Measurements from ENCODE around the gene RIPOR3.
"Not testable (repeated sequence)": the region's sequence is repeated elsewhere in the genome, so short reads cannot be mapped to it uniquely, and the experiment has no call there.

The RIPOR3 gene

DNA sequence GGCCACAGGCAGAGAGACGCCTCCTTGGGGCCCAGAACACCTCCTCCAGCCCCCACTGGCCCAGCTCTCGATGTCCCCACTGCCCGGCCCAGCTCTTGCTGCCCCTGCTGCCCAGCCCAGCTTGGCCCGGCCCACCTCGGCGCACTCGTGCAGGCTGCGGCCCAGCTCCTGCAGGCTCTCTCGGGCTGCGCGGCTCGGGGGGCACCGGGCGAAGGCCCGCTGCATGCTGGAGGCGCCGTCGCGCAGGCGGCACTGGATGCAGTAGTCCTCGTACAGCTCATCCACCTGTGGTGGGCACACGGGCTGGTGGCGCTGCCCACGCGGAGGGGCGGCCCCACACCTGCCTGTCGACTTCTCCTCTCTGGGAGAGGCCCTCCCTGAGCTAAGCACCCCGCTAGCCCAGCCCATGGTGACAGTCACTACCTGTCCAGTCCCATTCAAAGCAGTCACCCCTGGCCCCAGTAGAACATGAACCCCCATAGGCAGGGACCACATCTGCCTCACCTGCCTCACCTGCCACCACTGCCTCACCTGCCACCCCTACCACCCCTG is 81.8 kb downstream of the RIPOR3 start:
- DNase-seq, result no peak

DNA sequence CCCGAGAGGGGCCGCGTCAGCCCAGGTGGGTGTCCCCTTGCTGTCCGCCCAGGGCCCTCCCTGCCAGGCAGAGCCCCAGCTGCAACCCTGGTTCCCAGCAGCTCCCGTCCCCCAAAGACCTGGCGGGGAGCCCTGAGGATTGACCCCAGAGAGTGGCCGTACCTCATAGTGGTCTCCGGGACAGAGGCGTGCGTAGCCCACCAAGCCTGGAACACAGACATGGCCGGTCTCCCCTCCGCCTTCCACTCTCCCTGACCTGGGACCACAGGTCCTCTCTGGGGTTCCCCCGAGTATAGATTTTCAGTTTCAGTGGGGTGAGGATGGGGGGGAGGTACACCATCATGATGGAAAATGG is 82.6 kb downstream of the RIPOR3 start:
- DNase-seq, result no peak

DNA sequence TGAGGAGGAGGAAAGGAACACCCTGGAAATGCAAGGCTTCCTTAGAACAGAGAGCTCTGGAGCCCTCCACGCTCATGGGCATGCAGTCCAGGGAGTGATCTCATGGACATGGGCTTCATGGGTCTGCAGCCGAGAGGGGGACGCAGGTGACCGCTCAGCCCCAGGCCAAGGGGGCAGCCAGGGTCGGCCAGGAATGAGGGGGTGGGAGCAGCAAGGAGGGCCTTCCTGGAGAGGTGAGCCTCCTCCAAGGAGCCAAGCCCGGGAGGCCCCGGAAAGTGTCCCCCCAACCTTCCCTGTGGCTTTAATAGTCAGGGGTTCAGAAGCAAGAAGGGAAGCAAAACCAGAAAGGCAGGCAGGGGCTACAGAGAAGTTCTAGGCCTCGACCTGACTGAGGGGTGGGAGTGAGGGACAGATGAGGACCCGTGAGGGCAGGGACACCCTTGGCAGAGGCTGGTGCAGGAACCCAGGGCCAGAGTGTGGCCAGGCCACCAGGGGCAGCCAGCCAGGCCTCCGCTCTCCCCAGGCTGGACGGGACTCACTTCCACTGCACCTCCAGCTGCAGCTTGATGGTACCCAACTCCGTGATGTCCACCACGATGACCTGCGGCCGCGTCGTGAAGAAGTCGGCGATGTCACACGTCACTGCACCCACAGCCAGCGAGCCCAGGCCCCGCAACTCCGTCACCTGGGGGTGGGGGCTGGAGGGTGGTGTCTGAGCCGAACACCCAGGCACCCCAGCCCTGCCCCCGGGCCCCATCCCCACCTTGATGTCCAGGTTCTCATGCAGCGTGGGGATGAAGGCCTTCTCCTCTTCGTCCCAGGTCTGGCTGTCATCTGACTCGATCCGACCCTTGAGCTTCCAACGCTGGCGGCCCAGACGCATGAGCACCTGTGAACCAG is 83.2 kb downstream of the RIPOR3 start:
- DNase-seq, result no peak

DNA sequence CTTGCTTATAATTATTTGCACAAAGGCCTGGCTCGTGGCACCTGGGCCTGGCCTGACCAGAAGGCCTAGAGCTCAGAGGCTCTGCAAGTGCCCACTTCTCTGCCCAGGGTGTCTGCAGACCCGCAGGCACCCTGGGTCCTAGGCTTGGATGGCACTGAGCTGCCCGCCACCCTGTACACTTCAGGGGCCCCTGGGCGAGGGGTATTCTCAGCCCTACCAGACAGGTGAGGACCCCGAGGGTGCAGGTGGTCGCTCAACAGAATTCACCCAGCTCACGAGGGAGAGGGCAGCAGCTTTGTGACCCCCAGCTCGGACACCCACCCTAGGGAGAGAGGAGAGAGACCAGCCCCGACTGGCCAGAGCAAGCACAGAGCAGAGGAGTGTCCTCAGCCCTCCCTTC is 83.9 kb downstream of the RIPOR3 start:
- DNase-seq, result no peak

DNA sequence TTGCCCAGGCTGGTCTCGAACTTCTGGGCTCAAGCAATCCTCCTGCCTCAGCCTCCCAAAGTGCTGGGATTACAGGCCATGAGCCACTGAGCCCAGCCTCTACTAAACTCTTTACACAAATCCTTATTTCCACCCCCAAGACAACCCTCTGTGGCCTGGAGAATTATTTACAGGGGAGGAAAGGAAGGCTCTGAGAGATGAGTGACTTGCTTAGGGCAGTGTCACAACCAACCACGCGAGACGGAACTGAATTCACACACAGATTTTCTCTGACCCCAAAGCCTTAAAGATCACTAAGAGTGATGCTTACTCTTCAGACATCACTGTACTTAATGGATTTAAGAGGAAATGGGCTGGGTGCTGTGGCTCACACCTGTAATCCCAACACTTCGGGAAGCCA is 86.2 kb downstream of the RIPOR3 start:
- DNase-seq, result no peak

DNA sequence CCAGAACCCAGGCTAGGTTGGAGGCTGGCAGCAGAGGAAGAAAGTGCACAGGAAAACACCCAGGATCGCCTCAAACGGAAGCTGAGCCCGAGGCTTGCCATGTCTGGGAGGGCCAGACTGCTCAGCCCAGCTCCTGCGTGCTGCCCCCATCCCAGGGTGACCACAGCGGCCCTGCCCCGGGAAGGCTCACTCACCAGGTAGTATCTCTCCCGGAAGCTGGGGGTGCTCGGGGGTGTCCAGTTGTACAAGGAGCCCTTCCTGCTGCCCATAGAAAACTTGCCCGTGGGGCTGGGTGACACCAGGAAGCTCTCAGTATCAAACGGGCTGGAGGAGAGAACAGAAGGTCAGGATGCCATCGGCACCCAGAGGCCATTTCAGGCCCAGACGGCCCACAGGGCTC is 86.9 kb downstream of the RIPOR3 start:
- no peak for DNase-seq

DNA sequence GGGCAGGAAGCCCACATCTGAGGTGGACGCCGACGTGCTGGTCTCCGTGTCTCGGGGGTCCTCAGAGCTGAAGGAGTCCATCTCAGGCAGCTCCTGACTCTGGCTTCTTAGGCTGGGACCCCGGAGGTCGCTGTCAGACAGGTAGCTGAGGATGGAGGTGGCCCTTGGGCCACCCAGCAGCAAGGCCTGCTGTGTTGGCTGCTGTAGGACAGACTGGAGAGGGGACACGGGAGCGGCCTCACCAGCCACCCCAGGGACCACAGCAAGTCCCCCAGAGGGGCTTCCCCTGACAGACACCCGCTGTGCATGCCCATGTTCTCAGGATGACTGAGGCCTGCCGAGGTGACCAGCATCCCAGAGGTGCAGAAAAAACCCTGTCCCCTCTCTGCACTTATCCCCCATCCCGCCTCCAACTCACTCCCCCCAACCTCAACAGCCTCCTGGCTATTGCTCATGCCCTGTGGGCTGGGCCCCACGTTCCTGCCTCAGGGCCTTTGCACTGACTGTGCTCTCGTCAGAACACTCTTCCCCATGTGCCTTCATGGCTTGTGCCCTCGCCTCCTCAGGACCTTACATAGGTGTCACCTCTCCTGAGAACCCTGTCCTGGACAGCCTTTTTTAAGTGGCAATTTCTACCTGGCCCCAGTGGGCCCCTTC is 88.8 kb downstream of the RIPOR3 start:
- DNase-seq, result no peak

DNA sequence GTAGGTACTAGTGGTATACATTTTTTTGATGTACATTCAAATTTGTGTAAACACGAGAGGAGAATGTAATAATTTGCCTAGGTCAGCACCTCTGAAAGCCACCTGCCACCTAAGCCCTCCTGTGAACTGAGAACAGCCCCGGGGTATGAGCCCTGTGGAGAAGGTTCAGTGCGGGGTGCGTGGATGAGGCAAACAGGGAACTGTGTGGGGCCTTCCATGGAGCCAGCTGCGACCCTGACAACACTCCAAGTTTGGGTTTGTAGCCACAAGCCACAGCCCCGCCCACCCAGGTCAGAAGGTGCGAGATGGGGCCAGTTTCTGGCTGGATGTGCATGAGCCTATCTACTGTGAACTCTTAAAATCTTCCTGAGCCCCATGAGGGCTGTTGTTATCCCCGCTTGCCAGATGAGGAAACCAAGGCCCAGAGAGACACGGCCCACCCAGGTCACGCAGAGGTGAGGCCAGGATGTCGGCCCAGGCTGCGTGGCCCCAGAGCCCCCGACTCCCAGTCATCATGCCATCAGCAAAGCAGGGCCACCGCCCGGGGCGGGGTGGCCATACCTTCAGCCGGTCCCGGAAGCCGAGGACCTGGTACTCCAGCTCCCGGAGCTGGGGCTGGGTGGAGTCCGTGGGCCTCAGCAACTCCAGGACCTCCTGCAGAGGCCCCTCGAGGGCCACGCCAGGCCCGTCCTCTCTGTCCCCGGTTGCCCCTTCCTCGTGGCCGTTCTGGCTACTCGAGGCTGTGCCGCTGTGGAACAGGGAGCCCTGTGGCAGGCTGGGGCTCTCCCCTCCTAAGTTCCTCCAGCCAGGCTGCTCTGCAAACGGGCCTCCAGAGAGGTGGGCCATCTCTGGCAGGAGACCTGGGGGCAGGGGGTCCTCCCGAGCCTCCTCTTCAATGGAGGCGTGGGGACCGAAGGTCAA is 89.6 kb downstream of the RIPOR3 start:
- DNase-seq, result no peak

DNA sequence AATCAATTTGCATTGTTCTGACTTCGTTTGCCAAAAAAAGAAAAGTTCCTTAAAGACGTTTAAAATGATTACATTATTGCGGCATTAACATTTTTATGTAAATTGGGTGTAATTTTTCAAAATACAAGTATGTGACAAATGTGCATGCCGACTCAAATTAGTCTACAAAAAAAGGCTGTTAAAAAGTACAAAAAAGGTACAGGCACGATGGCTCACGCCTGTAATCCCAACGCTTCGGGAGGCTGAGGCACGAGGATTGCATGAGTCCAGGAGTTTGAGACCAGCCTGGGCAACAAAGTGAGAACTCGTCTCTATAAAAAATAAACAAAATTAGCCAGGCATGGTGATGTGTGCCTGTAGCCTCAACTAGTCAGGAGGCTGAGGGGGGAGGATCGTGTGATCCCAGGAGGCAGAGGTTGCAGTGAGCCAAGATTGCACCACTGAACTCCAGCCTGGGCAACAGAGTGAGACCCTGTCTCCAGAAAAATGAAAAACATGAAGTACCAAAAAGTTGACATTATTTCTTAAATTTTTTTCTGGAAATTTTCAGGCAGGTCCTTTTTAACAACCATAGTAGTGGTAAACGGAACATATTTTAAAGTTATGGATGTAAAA is 91.0 kb downstream of the RIPOR3 start:
- DNase-seq, result no peak

DNA sequence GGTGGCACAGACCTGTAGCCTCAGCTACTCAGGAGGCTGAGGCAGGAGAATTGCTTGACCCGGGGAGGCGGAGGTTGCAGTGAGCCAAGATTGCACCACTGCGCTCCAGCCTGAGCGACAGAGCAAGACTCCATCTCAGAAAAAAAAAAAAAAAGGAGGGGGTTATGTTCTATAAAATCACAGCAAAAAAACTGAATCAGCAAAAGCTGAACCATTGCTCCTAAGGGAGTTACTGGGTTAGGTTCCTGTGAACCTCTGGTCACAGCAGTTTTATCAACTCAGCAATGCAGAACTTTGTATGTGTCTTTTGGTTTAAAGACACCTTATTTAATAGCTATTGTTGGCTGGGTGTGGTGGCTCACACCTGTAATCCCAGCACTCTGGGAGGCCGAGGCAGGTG is 92.6 kb downstream of the RIPOR3 start:
- DNase-seq, result not testable (repeated sequence)

DNA sequence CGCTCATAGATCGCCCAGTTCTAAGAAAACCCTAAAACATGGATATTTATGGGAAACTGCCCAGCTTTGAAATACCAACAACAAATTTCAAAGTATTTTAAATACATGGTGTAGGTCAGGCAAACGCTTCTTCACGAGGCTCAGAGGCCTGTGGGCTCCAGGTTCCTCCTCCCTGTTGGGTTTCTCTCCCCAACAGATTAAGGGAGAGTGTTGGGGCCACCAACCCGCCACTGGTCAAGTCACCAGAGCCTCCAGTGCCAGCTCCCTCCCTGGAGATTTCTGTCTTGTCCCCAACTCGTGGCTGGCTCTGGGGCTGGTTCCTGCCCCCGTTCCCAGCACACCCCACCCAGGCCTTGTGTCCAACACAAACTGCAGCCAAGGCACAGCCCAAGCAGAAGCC is 93.3 kb downstream of the RIPOR3 start:
- DNase-seq, result no peak

DNA sequence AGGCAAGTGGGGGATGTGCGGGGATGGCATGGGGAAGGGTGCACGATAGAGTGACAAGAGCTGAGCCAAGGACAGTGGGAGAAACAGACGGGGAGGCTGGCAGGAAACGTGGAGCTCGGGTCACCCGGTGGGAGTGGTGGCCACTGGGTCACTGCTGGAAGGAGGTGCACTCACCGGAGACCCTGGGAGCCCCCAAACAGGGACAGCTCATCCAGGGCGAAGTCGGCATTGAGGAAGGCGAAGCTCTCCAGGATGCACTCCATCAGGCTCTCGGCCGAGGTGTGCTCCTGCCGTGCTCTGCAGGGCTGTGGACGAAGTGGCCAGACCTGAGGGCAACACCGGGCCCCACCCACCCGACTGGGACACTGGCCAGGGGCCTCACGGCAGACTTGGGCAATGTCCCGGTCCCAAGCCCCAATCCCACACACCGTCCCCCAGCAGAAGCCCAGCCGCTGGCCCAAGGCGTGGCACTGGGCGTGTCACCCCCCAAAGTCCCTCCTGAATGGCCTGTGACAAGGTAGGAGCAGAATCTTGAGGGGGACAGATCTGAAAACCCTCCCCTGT is 93.9 kb downstream of the RIPOR3 start:
- no peak for DNase-seq

DNA sequence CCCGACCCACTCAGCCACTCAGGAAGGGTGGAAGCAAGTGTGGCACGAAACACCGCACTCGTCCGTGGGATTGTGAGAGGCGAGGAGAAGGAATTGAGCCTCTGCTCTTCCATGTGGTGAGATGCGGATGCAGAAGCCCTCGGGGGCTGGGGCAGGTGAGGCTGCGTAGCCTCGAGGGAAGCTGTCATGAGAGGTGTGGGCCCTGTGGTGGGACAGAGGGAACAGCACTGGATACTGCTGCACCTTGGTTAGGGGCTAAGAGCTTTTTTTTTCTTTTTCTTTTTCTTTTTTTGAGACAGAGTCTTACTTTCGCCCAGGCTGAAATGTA is 94.7 kb downstream of the RIPOR3 start:
- DNase-seq, result no peak

DNA sequence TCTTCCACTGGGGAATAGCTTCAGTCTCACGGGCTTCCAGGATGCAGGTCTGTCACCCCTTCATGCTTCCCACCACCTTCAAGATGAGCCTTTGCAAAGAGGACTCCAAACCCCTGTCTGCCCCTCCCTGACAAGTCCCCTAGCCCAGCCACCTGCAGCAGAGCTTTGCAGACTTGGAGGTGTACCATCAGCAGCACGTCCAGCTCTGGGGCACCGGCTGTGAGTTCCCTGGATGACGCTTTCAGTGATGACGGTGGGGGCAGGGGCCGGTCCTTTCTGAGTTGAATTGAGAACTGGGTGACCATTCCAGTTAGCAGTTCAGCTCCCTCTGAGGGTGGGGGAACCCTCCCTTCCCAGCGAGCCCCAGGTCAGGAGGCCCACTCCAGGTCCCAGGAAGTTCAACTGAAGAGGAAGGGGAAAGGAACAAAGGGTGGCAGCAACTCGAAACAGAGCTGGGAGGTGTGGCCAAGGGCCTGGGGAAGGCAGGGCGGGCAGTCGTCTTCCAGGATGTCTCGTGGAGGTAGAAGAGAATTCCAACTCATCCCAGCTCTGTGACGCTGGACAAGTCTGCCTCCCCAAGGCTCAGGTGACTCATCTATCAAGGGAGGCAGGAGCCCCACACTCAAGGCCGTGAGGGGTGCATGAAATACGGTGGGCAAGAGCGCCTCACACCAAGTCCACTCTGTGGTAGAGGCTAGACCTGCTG is 95.2 kb downstream of the RIPOR3 start:
- no peak for DNase-seq

DNA sequence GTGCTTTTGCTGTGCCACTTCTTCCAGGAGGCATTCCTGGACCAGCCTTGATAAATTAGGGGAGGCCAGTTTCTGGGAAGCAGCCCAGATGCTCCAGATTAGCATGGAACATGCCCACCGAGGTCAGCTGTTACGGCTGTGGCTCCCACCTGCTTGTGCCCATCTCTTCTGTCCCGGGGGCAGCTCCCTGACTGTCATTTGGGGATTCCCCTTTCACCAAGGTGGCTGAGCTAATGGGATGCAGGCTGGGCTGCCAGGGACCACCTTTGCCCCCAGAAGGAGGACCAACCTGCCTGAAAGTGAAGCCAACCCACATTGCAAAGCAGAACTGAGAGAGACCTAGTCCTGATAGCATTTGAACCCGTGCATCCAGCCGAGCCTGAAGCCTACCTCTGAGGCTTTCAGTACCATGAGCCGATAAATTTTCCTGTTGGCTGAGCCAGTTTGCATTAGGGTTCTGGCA is 95.9 kb downstream of the RIPOR3 start:
- DNase-seq, result no peak

DNA sequence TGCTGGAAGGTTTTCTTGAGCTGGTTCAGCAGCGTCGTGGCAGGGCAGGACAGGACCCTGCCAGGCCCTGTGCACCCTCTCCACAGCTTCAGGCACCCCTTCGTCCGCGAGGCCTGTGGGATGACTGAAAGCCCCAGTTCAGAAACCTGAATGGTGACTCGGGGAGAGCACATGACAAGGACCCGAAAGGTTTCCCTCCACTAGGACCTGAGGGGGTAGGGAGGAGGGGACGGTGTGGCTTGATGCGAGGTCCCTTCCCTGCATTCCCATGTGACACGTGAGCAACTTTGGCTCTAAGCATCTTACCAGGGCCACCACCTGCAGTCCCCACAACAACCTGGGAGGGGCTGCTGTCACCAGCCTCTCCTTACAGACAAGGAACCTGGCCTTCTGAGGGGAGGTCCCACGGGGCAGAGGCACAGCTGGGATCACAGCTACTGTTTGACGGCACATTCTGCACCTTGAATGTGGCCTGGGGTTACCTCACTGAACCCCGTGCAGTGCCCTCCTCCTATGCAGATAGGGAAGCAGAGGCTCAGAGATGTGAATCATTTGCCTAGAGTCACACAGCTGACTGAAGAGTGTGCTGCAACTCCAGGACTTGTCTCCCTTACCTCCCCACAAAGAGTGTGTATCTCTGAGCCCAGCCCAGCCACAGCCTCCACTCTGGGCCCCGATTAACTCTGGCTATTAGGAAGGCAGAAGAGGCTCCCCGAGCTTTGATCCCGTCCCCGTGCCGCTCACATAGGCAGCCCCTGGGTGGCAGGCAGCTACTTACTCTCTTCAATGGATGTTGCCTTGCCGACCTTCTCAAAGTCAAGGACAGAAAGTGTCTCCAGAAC is 96.5 kb downstream of the RIPOR3 start:
- no peak for DNase-seq

DNA sequence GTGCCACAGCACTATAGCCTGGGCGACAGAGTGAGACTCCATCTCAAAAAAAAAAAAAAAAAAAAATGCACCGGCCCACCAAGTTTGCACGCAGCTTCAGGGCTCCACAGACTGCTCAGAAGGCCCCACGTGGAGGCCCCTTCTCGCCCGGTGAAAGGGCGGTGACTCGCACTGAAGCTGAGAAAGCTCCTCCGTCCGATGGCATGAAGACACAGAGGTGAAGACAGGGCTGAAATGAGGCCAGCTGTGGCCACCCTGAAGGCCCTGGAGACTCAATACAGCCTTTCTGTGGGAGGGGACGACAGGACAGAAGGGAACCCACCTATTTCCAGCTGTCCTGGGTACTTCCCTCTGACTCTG is 97.1 kb downstream of the RIPOR3 start:
- DNase-seq, result no peak

DNA sequence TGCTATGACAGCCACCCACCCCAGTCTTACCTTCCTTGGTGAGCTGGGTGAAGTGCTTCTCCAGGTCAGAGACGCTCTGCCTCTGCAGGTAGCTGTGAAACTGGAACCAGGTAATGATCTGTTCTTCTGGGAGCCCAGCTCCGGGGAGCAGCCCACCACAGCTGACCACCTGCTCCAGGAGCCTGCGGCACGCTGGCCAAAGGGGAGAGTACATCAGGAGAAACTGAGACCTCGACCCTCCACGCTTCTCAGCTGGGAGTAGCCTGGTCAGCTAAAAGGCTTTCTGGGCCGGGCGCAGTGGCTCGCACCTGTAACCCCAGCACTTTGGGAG is 98.4 kb downstream of the RIPOR3 start:
- DNase-seq, result no peak

DNA sequence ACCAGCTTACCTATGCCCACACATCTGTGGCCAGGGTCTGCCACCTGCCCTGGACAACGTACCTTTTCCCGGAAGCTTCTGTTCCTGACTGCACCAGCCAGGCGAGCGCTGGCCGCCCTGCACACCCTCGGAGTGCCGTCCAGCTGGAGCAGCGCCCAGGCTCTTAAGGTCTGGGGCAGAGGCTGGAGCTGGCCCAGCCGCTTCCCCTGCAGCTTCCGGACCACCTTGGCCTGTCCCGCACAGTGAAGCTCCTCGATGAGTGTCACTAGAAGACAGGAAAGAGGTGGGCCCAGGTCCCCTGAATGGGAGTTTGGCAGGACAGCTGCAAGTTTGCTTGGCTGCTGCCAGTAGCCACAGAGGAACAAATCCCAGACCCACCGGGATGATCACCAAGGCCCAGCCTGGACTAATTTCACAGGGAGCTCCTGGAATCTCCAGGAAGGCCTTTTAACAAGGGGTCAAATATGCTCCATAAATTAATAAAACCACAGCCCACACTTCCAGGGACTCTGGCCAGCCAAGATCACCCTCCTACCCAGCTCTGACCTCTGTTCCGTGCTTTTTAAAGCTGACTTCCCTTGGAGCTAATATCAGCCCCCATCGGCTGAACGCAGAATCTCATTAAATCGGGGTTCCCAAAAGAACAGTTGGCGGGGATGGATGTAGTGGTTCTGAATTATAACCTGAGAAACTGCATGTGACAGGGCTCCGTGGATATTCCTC is 98.9 kb downstream of the RIPOR3 start:
- DNase-seq, result peak in 3 of 51 donors; percentile 11 to 35 (median 22)
